GM12872 (cell line): ENCODE measurements around the gene MYMK.
A peak's percentile ranks its signal among the peaks of the same experiment; 100 is the strongest.

Experiments
- TF ChIP-seq, protein P1 (sequence below): IDR thresholded peaks from 3 replicates; pipeline ENCODE4 v1.5.1; 2011; ENCODE audit warnings: low read depth, mild to moderate bottlenecking, low read length, moderate library complexity; ENCODE audit not compliant: insufficient read depth

MYMK gene

GRCh38 chr9:133545494-133546286 lies 20.9 kb upstream of the MYMK start:
- TF ChIP-seq, protein P1, sequence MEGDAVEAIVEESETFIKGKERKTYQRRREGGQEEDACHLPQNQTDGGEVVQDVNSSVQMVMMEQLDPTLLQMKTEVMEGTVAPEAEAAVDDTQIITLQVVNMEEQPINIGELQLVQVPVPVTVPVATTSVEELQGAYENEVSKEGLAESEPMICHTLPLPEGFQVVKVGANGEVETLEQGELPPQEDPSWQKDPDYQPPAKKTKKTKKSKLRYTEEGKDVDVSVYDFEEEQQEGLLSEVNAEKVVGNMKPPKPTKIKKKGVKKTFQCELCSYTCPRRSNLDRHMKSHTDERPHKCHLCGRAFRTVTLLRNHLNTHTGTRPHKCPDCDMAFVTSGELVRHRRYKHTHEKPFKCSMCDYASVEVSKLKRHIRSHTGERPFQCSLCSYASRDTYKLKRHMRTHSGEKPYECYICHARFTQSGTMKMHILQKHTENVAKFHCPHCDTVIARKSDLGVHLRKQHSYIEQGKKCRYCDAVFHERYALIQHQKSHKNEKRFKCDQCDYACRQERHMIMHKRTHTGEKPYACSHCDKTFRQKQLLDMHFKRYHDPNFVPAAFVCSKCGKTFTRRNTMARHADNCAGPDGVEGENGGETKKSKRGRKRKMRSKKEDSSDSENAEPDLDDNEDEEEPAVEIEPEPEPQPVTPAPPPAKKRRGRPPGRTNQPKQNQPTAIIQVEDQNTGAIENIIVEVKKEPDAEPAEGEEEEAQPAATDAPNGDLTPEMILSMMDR, result no peak

- TF ChIP-seq, protein P1, result no peak
These were observed 19.2 kb upstream of the MYMK start for GRCh38 chr9:133543772-133544467.

GRCh38 chr9:133542002-133542401 lies 17.2 kb upstream of the MYMK start:
- TF ChIP-seq, protein P1, result no peak

GRCh38 chr9:133540698-133541025 lies 15.9 kb upstream of the MYMK start:
- TF ChIP-seq, protein P1, result peak; percentile 37; the same call in 2 of the 3 replicates

DNA sequence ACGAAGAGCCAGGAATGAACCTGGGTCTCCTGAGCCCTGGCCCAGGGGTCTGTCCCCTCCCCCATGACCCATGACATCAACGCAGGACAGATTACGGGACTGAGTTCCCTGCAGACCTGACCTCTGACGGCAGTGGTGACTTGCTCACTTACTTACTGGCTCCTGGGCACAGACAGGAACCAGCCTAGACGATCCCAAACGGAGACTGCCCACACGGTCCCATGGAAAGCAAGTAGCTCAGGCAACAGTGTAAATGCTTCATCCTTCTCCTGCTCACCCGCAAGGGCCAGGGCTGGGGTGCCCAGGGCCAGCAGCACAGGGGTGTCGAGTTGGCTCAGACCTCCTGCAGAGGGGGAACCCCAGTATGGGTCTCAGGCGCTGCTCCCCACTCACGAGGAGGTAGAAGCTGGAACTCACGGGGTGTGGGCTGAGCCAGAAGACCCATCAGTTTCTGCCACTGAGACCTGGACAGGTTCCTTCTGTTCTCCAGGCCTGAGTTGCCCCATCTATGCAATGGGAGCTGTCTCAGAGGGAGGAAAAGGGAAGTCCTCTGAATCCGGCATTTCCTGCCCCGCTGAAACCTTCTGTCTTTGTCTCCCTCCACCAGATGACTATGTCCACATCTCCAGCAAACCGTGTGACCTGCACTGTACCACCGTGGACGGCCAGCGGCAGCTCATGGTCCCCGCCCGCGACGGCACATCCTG lies 15.4 kb upstream of the MYMK start:
- TF ChIP-seq, protein P1, result no peak

DNA sequence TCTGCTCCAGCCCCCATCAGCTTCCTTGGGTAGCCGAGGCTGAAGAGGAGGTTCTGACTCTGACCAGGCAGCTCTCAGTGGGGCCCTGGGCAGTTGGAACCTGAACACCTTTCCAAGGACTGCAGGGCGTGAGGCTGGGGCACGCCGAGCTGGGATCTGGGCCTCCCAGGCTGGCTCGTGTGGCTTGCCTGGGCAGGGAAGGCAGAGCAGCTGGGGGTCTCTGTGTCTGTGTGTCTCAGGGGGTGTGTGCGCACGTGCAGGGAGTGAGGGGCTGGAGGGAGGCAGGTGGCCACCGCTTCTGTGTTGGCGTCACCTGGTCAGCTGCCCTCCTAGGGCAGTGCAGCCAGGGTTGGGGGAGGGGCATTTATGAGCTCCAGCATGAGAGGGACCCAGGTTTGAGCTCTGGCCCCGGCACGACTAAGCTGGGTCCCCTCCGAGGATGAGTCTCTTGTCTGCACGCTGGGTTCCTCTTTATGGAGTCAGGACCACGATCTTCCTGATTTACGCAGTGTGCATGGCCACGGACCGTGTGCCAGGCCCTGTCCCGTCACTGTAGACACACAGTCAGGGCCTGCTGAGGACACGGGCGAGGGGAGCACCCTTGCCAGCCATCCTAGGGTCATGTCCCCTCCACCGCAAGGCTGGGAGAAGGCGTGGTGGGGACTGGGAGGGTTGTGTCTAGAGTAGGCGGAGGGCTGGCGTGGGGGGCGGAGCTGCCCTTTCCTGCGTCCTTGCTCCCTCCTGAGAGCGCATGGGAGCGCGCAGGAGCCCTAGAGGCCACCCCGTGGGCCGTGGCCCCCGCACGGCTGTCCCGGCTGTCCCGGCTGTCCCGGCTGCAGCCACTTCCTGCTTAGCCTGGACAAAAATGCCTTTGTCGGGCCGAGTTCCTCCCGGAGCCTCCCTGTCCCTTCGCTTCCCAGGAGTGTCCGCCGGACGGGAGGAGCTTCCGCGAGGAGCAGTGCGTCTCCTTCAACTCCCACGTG lies 14.4 kb upstream of the MYMK start:
- TF ChIP-seq, protein P1, result no peak
